Smooth muscle cell of the brain vasculature (primary cell): ENCODE data around the gene ZNF558.
"Not testable (repeated sequence)": the region's sequence is repeated elsewhere in the genome, so short reads cannot be mapped to it uniquely, and the experiment has no call there.

ENCODE experiments used
- DNase-seq: peaks from one replicate; pipeline ENCODE4 v3.0.0-alpha.2; 2012; ENCODE audit warnings: low read depth, low spot score

Gene ZNF558

DNA sequence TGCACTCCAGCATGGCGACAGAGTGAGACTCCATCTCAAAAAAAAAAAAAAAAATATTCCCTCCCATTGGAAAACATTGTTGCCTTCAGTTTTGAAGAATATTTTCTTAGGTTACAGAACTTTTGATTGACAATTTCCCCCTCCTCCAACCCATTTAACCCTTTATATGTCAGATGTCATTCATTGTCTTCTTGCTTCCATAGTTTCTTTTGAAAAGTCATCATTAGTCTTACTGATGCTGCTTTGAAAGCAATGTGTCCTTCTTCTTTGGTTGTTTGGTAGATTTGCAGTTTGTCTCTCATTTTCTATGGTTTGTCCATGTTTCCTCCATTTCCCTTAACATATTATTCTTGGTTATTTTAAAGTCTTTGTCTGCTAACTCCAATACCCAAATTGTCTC, 25.4 kb downstream of the ZNF558 start:
- no peak for DNase-seq

GRCh38 chr19:8794823-8795222, 37.3 kb downstream of the ZNF558 start:
- DNase-seq = no peak

DNA sequence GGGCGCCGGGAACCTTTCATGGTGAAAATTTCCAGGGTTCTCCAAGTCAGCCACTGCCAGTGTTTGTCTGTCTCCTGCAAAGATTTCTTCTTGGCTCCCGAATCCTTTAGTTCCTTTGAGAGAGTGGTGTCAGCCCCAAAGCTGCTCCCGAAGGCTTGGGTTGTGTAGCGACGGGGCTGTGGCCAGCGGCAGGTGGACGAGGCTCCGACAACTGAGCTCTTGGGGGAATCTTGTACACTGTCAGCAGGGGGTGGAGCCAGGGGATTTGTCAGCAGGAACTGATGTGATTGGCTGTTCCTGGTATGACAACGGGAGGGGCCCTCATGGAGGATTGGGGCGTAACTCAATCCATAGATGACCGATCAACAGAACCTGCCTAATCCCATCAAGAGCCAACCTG, 58.5 kb downstream of the ZNF558 start:
- DNase-seq = not testable (repeated sequence)

DNA sequence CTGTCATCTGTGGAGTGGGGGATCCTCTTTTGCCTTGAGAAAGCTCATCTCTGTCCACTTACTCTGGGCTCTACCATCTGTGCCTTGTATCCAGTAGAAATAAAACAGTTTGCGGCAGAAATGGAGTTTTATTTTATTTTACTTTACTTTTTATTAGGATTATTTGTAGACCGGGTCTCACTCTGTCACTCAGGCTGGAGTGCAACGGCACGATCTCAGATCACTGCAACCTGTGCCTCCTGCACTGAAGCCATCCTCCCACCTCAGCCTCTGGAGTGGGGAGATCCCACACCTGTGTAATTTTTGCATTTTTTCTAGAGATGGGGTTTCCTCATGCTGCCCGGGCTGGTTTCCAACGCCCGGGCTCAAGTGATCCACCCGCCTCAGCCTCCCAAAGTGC, 62.8 kb downstream of the ZNF558 start:
- DNase-seq = not testable (repeated sequence)

GRCh38 chr19:8767257-8767656, 64.8 kb downstream of the ZNF558 start:
- not testable (repeated sequence) for DNase-seq
